ENCODE measurements around the gene LHFPL2.

The LHFPL2 gene

GRCh38 chr5:78541086-78541654 is 107.4 kb downstream of the LHFPL2 start:
- no peak for DNase-seq

DNA sequence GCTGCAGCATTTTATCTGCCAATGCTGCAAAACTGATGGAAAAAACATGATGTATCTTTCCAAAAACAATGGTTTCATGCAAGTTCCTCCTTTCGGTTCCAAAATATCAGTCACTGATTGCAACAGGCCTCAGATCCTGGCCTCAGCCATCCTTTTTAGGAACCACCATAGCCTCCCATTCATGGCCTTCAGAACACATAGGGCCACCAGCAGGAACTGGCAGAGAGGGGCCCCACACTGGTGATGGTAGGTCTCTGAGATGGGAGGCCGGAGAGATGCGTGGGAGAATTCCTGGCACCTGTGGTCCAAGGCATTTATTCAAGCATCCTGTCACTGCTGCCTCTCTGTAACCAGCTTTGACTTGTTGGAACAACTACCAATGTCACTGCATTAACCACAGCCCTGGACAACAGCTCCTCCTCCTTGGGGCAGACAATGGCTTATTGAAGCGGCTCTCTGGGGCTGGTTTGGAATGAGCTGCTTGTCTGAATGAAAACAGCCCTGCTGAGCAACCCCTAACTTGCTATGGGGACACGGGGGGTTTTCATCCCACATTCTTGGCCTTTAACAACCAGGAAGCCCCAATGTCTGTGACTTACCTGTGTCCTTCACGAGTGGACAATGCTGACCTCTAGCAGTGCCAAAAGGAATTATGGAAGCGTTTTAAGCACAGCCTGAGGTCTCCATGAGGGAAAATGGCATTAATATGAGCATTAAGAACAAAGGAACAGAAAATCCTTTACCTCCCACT is 108.1 kb downstream of the LHFPL2 start:
- no peak for DNase-seq

GRCh38 chr5:78538240-78538850 is 110.2 kb downstream of the LHFPL2 start:
- DNase-seq: no peak

DNA sequence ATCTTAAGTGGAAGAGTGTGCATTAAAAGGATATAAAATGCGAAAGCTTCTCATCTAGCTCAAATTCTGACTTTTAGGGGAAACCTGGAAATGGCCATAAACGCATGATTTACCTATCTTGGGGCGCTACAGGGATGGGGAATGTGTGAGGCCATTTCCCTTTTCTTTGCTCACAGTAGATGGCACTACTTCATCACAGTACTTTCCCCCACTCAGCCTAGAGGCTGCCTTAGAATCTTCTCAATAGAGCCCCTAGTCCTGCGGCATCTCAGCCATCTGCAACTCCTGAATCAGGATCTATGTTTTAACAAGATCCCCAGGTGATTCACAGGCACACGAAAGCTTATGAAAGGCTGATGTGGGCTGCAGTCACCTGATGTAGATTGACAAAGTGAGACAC is 110.8 kb downstream of the LHFPL2 start:
- no peak for DNase-seq

GRCh38 chr5:78537411-78537810 is 111.2 kb downstream of the LHFPL2 start:
- DNase-seq: no peak

DNA sequence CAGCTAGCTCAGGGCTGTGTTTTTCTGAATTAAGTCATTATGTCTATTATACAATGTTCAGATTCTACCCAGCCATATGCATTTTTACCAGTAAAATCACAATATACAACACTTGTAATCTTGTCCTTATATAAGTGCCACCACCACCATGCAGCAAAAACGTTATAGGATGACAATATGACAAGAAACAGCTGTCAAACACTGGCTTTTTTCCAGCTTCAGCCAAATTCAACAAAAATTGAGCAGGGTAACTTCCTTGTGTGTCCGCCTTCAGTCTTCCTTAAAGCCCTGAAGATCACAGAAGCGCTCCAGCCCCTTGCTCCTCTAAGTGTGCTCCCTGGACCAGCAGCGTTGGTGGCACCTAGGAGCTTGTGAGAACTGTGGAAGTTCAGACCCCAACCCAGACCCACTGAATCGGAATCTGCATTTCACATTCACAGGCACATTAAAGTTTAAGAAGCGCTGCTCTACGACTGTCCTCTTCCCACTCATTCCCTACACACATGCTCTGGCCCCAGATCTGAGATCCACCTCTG is 111.8 kb downstream of the LHFPL2 start:
- no peak for DNase-seq

DNA sequence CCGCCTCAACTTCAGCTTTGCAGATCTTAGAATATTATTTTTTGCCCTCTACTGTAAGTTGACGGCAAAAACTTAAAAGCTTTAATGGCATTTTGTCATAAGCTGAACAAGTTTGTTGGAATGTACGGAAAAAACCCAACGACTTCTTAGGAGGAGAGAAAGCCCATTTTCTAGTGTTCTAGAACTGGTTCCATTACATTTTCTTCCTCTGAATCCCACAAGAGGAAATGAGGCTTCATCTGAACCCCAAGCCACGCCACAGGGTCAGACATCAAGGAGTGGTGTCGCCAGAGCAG is 113.7 kb downstream of the LHFPL2 start:
- no peak for DNase-seq

- DNase-seq: no peak
Measured at GRCh38 chr5:78534148-78534904, 114.2 kb downstream of the LHFPL2 start.

GRCh38 chr5:78533356-78533755 is 115.2 kb downstream of the LHFPL2 start:
- DNase-seq: no peak

- no peak for DNase-seq
Measured at GRCh38 chr5:78530342-78531096, 118.1 kb downstream of the LHFPL2 start.

DNA sequence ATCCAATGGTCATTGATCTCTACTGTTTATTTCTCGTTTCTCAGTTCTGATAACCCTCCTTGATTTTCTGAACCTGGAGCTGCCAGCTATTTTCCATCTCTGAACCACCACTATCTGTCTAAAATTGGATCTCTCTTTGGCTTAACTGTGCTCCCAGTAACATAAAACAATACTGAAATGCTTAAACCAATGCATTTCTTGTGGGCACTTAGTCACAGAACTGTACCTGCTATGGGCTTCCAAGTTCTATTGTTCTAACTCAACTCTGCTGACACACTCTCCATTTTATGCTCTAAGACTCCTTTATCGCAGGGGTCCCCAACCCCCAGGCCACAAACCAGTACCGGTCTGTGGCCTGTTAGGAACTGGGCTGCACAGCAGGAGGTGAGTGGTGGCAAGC is 120.6 kb downstream of the LHFPL2 start:
- DNase-seq: no peak

DNA sequence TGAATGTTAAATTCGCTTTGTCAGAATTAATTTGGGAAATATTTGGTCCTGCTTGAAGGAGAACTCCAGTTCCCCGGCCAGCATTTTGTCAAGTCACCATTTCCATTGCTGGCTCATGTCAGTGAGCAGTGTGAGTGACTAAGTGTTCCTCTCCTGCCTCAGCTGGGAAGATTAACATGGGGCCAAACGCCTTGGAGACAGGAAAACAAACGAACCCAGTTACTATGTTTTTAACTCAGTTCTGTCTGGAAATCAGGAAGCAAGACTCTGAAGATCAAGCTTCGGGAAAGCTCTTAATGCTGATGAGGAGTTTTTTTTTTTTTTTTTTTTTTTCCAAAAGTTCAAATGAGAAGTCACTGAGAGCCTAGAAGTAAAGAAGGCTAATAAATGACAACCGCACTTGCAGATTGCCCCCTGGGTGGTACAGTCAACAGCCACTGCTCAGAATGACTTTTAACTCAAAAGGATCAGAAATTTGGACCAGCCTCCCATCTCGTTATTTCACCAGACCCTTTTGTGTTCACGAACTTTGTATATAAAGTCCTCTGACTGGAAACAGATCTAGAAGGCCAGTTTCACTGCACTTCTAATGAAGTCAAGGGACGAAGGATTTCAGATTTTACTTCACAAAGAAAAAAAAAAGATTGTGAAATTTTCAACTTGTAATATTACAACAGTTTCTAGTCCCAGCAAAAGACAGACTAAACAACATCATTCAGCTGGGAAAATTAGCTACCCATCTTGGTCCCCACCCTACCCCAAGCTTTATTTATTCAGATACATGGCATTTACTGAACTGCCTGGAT is 121.3 kb downstream of the LHFPL2 start:
- no peak for DNase-seq

- DNase-seq: no peak
Measured at GRCh38 chr5:78526049-78526525, 122.5 kb downstream of the LHFPL2 start.

- DNase-seq: no peak
Measured at GRCh38 chr5:78523314-78524193, 125.0 kb downstream of the LHFPL2 start.

GRCh38 chr5:78522476-78523260 is 125.9 kb downstream of the LHFPL2 start:
- no peak for DNase-seq

- no peak for DNase-seq
Measured at GRCh38 chr5:78521455-78521854, 127.1 kb downstream of the LHFPL2 start.

DNA sequence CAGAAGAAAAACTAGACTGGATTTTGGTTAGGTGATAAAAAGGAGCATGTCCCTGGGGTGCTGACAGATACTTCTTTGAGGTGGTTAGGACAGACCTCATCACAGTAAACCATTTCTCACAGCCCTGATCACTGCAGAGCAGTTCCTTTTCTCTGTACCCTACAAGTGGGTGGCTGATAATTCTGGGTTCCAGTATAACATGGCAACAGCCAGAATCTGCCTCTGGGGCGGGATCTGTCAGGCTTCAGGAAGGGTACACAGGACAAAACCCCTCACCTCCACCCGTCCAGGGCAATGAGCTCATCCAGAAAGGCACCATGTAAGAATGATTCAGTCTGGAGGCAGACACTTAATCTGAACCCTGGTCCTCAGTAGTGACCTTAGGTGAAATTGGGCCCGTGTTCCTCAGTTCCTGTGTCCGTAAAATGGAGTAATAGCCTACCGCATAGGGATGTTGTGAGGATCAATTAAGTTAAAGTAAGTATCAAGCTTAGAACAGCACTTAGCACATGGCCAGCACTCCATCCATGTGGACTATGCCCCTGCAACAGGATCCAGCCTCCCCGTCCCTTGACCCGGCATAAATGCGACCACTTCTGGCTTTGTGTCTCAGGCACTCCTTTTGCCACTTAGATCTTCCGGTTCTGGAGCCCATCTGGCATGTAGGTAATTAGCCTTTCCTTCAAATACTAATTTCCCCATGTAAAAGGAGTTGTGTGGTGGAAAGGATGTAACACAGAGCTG is 129.2 kb downstream of the LHFPL2 start:
- DNase-seq: no peak

GRCh38 chr5:78518365-78519197 is 130.0 kb downstream of the LHFPL2 start:
- no peak for DNase-seq

Measured in NCI-H774 (cell line).